HG02623 (cell line): Measurements from ENCODE around the gene KRT10.
"Not testable (repeated sequence)": the region's sequence is repeated elsewhere in the genome, so short reads cannot be mapped to it uniquely, and the experiment has no call there.

Source experiments
- ATAC-seq: cut with Tn5 transposase; IDR thresholded peaks from one replicate; pipeline ENCODE4 v1.9.1; 2021; ENCODE audit warnings: moderate library complexity; ENCODE audit not compliant: unreplicated experiment

The KRT10 gene

GRCh38 chr17:40833882-40834281, 11.5 kb upstream of the KRT10 start:
- ATAC-seq, result no peak

DNA sequence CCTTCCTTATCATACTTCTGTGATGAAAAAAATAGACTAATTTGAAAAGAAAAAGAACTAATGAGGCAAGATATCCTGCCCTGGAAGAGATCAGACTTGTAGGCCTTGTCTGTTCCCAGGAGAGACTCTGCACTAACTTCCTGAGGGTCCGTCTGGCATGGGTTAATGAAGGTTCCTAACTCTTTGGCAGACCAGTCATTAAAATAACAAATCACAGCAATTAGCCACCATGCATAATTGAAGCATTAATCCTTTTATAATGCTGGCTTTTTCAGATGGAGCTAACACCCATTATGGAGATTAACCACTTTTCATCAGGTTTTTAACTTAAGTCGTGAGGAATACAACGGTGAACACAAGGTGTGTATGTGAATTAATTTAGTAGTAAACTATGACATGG, 10.4 kb upstream of the KRT10 start:
- ATAC-seq, result no peak

GRCh38 chr17:40830085-40830776, 7.8 kb upstream of the KRT10 start:
- no peak for ATAC-seq

DNA sequence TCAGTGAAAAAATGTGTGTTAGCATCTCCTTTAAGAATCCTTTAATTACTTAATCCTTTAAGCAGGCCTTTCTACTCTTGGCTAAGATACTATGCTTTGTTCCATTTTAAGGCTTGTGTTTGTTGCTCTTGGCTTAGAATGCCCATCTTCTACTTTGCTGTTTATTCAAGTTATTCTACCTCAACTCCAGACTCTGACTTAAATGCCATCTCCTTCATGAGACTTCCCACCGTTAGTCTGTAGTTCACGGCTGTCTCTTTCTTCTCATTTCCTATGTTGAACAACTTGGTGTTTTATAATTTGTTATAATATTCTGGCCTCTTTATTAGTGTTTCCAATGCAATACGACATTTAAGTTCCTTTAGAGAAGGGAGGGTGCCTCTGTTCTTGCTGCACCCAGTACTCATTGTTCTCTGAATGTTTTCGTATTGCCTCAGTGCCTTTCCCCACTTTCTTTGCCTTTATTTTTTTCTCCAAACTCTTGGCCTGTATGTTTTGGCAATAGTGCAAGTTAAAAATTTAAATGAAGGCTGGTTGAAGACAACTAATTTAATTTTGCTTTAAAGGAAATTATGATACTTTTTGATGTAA, 6.1 kb upstream of the KRT10 start:
- ATAC-seq, result no peak

DNA sequence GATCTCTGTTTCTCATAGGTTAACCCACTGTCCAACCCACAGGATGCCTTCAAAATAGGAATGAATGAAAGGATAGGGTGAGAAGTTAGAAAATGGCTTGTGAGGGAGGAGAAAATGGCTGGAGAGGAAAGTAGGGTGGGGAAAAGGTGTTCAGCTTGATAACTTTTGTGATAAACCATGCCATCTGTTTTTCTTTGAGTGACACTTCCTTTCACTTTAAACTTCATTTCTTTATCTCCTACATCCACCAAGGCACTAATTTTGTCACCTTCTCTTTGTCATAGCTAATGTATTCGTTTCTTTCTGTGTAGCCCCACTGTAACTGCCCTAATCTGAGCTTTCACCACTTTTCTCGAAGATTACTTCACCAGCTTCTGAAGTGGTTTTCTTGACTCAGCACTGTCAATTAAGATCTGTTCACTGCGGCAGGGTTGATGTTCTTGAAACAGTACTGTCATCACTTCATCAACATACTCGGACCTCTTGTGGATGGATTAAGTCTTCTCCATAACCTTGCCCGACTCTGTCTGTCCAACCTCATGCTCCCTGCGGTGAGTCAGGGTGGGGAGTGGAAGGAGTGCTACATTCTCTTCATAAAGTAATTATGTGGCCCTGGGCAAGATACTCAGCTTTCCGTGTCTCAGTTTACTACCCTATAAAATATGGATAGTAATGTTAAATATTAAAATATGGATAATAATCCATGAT, 5.5 kb upstream of the KRT10 start:
- no peak for ATAC-seq

- ATAC-seq, result no peak
These were observed 3.2 kb upstream of the KRT10 start for GRCh38 chr17:40825599-40825998.

- no peak for ATAC-seq
These were observed 1.8 kb upstream of the KRT10 start for GRCh38 chr17:40824015-40824832.

GRCh38 chr17:40821536-40821935, 878 bp downstream of the KRT10 start:
- ATAC-seq, result no peak

GRCh38 chr17:40820228-40820838, 2.1 kb downstream of the KRT10 start:
- no peak for ATAC-seq

DNA sequence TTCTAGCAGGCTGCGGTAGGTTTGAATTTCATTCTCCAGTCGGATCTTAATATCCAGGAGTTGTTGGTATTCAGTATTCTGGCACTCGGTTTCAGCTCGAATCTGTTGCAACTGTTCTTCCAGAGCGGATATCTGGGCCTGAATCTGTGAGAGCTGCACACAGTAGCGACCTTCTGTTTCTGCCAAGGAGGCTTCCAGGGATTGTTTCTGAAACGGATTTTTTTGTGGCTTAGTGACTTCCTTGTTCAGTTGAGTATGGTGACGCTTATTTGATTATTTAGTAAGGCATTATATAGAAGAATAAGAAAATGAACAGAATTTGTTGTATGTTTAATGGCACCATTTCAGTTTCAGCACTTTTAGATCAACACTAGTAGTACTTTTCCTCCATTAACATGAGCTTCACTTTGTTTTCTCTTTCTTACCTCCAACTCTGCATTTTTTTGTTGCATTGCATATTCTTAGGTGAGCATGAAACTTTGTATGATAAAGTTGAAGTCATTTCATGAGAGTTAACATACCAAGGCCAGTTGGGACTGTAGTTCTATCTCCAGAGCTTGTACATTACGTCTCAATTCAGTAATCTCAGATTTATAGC, 2.8 kb downstream of the KRT10 start:
- no peak for ATAC-seq

DNA sequence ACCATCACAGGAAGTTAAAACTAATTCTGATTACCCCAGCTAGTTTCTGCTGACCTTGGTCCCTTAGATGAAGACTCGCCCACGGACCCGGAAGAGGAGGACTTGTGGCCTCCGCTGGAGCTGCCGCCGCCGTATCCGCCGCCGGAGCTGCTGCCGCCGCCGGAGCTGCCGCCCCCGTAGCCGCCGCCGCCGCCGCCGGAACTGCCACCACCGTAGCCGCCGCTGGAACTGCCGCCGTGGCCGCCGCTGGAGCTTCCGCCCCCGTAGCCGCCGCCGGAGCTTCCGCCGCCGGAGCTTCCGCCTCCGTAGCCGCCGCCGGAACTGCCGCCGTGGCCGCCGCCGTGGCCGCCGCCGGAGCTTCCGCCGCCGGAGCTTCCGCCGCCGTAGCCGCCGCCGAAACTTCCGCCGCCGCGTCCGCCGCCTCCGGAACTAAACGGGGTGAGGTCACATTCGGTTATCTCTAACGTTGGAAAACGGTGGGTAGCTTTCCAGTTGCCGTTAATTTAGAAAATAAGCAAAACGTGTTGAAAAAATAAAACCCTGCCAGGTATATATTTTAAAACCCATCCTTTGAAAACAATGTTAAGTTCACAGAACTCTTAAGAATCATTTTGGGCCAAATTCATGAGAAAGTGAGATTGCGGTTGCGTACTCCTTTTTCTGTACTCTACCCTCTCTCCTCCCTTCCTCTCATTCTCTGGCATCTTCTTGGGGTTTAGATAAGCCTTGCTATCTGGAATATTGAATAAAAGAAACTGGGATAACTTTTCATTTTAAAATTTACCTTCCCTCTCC, 3.5 kb downstream of the KRT10 start:
- ATAC-seq, result peak; percentile 79

GRCh38 chr17:40818343-40818732, 4.1 kb downstream of the KRT10 start:
- no peak for ATAC-seq

DNA sequence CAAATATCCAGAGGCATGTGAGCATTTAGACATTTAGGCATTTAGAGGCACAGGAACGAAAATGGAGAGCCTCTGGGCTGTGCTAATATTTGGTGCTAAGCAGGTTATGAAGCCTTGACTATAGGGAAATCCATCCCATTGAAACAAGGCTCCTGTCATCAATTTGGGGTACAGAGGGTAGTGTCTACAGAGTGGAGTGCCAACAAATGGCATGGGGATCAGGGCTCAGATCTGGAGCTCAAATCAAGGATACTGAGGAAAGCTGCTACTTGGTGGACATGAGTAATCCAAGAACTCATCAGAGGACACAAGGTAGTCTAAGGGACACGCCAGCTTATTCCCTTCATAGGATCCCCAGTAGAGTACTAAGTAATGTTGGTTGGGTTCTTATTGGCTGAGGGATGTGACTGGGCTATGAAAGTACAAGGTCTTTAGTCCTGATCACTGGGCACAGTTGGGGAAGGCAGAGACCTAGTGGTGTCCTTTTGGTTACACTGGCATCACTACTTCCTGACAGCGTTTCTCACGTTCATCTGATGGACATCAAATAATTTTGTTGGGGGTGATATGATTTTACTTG, 5.2 kb downstream of the KRT10 start:
- no peak for ATAC-seq

- ATAC-seq, result no peak
These were observed 5.8 kb downstream of the KRT10 start for GRCh38 chr17:40816569-40816968.

DNA sequence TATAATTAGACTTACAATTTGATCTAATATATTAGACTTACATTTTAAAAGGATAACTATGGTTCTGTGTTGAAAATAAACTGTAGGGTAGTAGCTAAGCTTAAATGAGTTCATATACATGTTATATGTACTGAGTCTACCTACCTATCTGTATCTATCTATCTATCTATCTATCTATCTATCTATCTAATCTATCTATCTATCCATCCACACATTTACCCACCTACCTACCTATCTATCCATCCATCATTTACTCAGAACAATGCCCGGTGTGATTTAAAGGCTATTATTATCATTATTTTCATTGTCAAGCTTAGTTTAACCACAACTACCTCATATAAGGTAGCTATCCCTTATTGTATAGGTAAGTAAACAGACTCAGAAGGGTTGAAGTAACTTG, 7.0 kb downstream of the KRT10 start:
- no peak for ATAC-seq

DNA sequence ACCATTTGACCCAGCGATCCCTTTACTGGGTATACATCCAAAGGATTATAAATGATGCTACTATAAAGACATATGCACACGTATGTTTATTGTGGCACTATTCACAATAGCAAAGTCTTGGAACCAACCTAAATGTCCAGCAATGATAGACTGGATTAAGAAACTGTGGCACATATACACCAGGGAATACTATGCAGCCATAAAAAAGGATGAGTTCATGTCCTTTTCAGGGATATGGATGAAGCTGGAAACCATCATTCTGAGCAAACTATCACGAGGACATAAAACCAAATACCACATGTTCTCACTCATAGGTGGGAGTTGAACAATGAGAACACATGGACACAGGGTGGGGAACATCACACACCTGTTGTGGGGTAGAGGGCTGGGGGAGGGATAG, 7.8 kb downstream of the KRT10 start:
- ATAC-seq, result not testable (repeated sequence)

- ATAC-seq, result no peak
These were observed 8.6 kb downstream of the KRT10 start for GRCh38 chr17:40813804-40814203.

GRCh38 chr17:40812639-40813038, 9.8 kb downstream of the KRT10 start:
- no peak for ATAC-seq

- ATAC-seq, result no peak
These were observed 11.9 kb downstream of the KRT10 start for GRCh38 chr17:40810494-40810893.
